Esophagus squamous epithelium (tissue), 4 donors: ENCODE measurements around the gene TNFAIP8L1.

ENCODE experiments used
- POLR2A ChIP-seq, 4 donors: fragments of 450-650 bp; IDR thresholded peaks; one replicate each; pipeline ENCODE4 v1.6.1; 2017; ENCODE audit warnings: antibody characterized with exemption in 4 of 4, mild to moderate bottlenecking in 4 of 4, moderate library complexity in 3 of 4
- TF ChIP-seq, protein P1 (sequence below), 6 experiments: fragments of 450-650 bp in 4 of 6; fragments of 200-600 bp in 2 of 6; sonication (generic) in 2 of 6; IDR thresholded peaks; one replicate each; pipeline ENCODE4 v1.5.1; 2016 to 2019; ENCODE audit warnings: antibody characterized with exemption in 6 of 6, mild to moderate bottlenecking in 4 of 6, moderate library complexity in 4 of 6

DNA sequence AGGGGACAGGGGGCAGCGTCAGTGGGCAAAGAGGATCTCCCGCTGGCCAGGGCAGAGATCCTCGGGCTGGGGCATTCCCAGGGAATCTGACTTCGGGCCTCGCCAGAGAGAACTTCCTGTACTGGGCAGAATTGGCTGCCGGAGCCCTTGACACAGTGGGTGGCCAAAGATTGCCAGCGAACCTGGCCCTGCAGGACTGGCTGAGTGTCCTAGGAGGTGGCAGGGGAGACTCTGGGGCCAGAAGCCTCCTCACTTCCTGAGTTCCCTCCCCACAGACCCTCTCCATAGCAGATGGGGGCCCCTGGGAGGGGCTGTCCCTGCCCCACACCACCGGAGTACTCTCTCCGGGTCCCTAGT is 65.0 kb downstream of the TNFAIP8L1 start:
- TF ChIP-seq, protein P1, sequence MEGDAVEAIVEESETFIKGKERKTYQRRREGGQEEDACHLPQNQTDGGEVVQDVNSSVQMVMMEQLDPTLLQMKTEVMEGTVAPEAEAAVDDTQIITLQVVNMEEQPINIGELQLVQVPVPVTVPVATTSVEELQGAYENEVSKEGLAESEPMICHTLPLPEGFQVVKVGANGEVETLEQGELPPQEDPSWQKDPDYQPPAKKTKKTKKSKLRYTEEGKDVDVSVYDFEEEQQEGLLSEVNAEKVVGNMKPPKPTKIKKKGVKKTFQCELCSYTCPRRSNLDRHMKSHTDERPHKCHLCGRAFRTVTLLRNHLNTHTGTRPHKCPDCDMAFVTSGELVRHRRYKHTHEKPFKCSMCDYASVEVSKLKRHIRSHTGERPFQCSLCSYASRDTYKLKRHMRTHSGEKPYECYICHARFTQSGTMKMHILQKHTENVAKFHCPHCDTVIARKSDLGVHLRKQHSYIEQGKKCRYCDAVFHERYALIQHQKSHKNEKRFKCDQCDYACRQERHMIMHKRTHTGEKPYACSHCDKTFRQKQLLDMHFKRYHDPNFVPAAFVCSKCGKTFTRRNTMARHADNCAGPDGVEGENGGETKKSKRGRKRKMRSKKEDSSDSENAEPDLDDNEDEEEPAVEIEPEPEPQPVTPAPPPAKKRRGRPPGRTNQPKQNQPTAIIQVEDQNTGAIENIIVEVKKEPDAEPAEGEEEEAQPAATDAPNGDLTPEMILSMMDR (IDR thresholded peaks at IDR 0.05): no peak
- no peak for TF ChIP-seq POLR2A (IDR thresholded peaks at IDR 0.05)
